GM12892 (cell line): ENCODE measurements around the gene PTRH2.

Source experiments
- POLR2A ChIP-seq: IDR thresholded peaks from 2 replicates; pipeline ENCODE4 v1.6.1; 2011; ENCODE audit warnings: low read depth, low read length, control low read depth
- POLR2AphosphoS5 ChIP-seq: IDR thresholded peaks from 2 replicates; pipeline ENCODE4 v1.6.1; 2011; ENCODE audit warnings: low read depth, low read length, control low read depth
- TAF1 ChIP-seq: IDR thresholded peaks from 2 replicates; pipeline ENCODE4 v1.6.1; 2011; ENCODE audit warnings: low read depth, mild to moderate bottlenecking, control low read depth, low read length, borderline replicate concordance

- no peak for TF ChIP-seq POLR2A
- no peak for TF ChIP-seq TAF1
- no peak for TF ChIP-seq POLR2AphosphoS5
Measured at GRCh38 chr17:59754552-59754951, 47.3 kb upstream of the PTRH2 start.
